ENCODE measurements around the gene PPP1R15A.

DNA sequence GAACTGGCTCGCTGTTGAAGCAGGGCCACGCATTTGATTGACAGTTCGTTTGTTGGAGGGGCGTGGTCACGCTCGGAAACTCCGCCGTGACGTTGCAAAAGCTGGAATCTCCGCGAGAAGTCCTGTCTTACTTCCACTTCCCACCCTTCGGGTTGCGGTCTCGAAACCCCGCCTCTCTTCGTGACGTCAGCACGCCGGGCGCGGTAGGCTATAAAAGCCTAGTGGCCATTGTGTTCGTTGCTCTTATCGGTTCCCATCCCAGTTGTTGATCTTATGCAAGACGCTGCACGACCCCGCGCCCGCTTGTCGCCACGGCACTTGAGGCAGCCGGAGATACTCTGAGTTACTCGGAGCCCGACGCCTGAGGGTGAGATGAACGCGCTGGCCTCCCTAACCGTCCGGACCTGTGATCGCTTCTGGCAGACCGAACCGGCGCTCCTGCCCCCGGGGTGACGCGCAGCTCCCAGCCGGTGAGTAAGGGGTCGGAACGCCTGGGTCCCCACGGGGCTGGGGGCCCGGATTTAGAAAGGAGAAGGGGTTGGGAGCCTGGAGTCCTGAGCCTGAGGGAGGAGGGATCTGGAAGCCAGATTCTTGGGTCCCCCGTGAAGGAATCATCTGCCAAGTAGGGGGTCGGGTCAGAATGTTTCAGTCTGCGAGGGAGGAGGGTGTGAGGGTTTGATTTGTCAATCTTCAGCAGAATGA is at the start of gene PPP1R15A:
- peak; percentile 98 to 100 (median 100) for TF ChIP-seq POLR2A (IDR thresholded peaks at IDR 0.05)
- TF ChIP-seq, protein P1, sequence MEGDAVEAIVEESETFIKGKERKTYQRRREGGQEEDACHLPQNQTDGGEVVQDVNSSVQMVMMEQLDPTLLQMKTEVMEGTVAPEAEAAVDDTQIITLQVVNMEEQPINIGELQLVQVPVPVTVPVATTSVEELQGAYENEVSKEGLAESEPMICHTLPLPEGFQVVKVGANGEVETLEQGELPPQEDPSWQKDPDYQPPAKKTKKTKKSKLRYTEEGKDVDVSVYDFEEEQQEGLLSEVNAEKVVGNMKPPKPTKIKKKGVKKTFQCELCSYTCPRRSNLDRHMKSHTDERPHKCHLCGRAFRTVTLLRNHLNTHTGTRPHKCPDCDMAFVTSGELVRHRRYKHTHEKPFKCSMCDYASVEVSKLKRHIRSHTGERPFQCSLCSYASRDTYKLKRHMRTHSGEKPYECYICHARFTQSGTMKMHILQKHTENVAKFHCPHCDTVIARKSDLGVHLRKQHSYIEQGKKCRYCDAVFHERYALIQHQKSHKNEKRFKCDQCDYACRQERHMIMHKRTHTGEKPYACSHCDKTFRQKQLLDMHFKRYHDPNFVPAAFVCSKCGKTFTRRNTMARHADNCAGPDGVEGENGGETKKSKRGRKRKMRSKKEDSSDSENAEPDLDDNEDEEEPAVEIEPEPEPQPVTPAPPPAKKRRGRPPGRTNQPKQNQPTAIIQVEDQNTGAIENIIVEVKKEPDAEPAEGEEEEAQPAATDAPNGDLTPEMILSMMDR (IDR thresholded peaks at IDR 0.05) = peak in 5 of 6 experiments; percentile 17 to 78 (median 53)
- TF ChIP-seq POLR2AphosphoS5 (IDR thresholded peaks at IDR 0.05) = peak; percentile 100
- peak in 2 of 4 donors; percentile 77 to 97 for TF ChIP-seq EP300 (IDR thresholded peaks at IDR 0.05)

All from upper lobe of left lung (tissue), 4 donors.